Iris pigment epithelial cell (primary cell): ENCODE data around the gene TTC21B.

Experiments
- DNase-seq: peaks from one replicate; pipeline ENCODE4 v3.0.0-alpha.2; 2011; ENCODE audit warnings: low read depth

TTC21B gene

GRCh38 chr2:165835363-165835762, 118.2 kb downstream of the TTC21B start:
- no peak for DNase-seq

DNA sequence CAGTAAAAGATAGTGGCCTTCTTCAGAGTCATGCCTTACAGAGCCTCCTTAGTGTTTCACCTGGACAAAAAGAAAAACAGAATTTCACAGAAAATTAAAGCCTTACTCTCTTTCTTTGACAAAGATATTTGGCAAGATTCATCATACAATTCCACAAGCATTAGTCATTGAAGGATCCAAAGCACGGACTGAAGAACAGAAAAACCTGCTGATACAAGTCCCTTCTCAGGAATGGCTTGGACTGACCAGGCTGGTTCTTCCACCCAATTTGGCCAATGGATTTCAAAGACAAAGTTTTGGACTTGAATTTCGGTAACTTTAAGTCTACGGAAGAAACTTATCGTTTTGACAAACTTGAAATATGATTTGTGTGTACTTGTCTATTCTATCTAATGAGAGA, 120.4 kb downstream of the TTC21B start:
- peak; percentile 77 for DNase-seq

DNA sequence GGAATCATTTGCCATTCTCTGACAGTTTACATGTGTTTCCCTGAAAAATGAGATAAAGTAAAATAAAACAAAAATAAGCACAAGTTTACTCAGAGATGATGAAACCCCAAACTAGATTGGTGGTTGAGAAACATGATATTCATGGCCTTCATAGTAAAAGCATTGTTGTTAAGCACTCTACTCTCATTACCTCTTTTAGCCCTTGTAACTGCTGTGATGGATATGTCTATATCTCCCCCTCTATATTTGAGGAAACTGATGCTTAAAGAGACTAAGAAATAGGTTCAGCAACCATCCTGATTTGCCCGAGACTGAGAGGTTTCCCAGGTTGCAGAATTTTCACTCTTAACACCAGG, 125.7 kb downstream of the TTC21B start:
- peak; percentile 7 for DNase-seq

GRCh38 chr2:165827016-165827920, 126.3 kb downstream of the TTC21B start:
- no peak for DNase-seq

DNA sequence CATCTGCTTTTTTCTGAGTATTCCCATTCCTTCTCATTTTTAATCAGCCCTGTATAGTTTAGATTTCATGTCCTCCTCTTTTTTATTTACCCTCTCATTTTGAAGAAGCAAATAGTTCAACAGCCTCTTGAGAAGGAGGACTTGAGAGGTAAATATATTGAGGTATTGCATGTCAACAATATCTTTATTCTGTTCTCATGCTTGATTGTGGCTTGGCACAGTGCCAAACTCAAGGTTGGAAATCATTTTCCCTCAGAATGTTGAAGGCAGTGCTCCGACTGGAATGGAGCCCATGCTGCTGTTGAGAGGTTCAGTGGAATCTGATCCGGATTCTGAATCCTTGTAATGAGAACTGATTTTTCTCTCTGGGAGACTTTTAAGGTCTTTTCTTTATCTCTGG, 128.5 kb downstream of the TTC21B start:
- DNase-seq = peak; percentile 70
